Measurements from ENCODE around the gene HAND2.

- TF ChIP-seq CTCF (IDR thresholded peaks at IDR 0.05) (no peak), POLR2A (IDR thresholded peaks at IDR 0.05) (no peak)
Observed at GRCh38 chr4:173513651-173514050, 16.4 kb downstream of the HAND2 start.
